ENCODE measurements around the gene NR4A2.

The NR4A2 gene

GRCh38 chr2:156339865-156340264 is 7.3 kb upstream of the NR4A2 start:
- Histone ChIP-seq H3K9ac (no peak overlapping the region), H3K27ac (no peak overlapping the region), H3K4me2 (no peak overlapping the region)

GRCh38 chr2:156339110-156339847 is 6.8 kb upstream of the NR4A2 start:
- H3K9ac ChIP-seq = no peak overlapping the region
- no peak overlapping the region for H3K4me2 ChIP-seq
- no peak overlapping the region for H3K4me3 ChIP-seq (IDR thresholded peaks at IDR 0.05; ENCODE audit: insufficient read depth, low read depth, low read length)
- no peak for TF ChIP-seq CTCF (conservative IDR thresholded peaks at IDR 0.05; ENCODE audit: low read depth, low read length)
- H3K27ac ChIP-seq = no peak overlapping the region
- H2AFZ ChIP-seq (ENCODE audit: low read depth) = no peak overlapping the region
- no peaks in the 10 kb centered on the region for H4K20me1 ChIP-seq (ENCODE audit: insufficient read depth)
- no peaks in the 10 kb centered on the region for H3K27me3 ChIP-seq (ENCODE audit: insufficient read depth, low read depth)
- H3K79me2 ChIP-seq (ENCODE audit: insufficient read depth, low read depth) = no peaks in the 10 kb centered on the region
- no peaks in the 10 kb centered on the region for H3K36me3 ChIP-seq (ENCODE audit: insufficient read depth)
- peaks cover 47% of the 10 kb centered on the region for H3K4me1 ChIP-seq (ENCODE audit: low read depth, poor library complexity, severe bottlenecking)

More at GRCh38 chr2:156339865-156340264, 7.3 kb upstream of the NR4A2 start:
- no peak overlapping the region for H3K4me3 ChIP-seq (IDR thresholded peaks at IDR 0.05; ENCODE audit: insufficient read depth, low read depth, low read length)
- no peaks in the 10 kb centered on the region for H3K36me3 ChIP-seq (ENCODE audit: insufficient read depth)
- no peak for TF ChIP-seq CTCF (conservative IDR thresholded peaks at IDR 0.05; ENCODE audit: low read depth, low read length)
- peaks cover 49% of the 10 kb centered on the region for H3K4me1 ChIP-seq (ENCODE audit: low read depth, poor library complexity, severe bottlenecking)
- no peaks in the 10 kb centered on the region for H3K27me3 ChIP-seq (ENCODE audit: insufficient read depth, low read depth)
- no peaks in the 10 kb centered on the region for H4K20me1 ChIP-seq (ENCODE audit: insufficient read depth)
- H2AFZ ChIP-seq (ENCODE audit: low read depth) = no peak overlapping the region
- no peaks in the 10 kb centered on the region for H3K79me2 ChIP-seq (ENCODE audit: insufficient read depth, low read depth)

GRCh38 chr2:156338578-156338977 is 6.1 kb upstream of the NR4A2 start:
- no peak overlapping the region for H2AFZ ChIP-seq (ENCODE audit: low read depth)
- no peak overlapping the region for H3K4me2 ChIP-seq
- peaks cover 40% of the 10 kb centered on the region for H3K4me1 ChIP-seq (ENCODE audit: low read depth, poor library complexity, severe bottlenecking)
- H3K4me3 ChIP-seq (IDR thresholded peaks at IDR 0.05; ENCODE audit: insufficient read depth, low read depth, low read length) = no peak overlapping the region
- no peak overlapping the region for H3K9ac ChIP-seq
- H3K36me3 ChIP-seq (ENCODE audit: insufficient read depth) = no peaks in the 10 kb centered on the region
- TF ChIP-seq CTCF (conservative IDR thresholded peaks at IDR 0.05; ENCODE audit: low read depth, low read length) = no peak
- no peaks in the 10 kb centered on the region for H4K20me1 ChIP-seq (ENCODE audit: insufficient read depth)
- H3K27ac ChIP-seq = no peak overlapping the region
- H3K27me3 ChIP-seq (ENCODE audit: insufficient read depth, low read depth) = no peaks in the 10 kb centered on the region
- H3K79me2 ChIP-seq (ENCODE audit: insufficient read depth, low read depth) = no peaks in the 10 kb centered on the region

GRCh38 chr2:156334496-156335478 is 2.3 kb upstream of the NR4A2 start:
- Histone ChIP-seq H3K27ac (peak overlapping the region; percentile 39), H4K20me1 (ENCODE audit: insufficient read depth) (no peaks in the 10 kb centered on the region), H3K9ac (peak overlapping the region; percentile 54; the same call in 1 of the 2 replicates), H3K36me3 (ENCODE audit: insufficient read depth) (no peaks in the 10 kb centered on the region), H3K79me2 (ENCODE audit: insufficient read depth, low read depth) (no peaks in the 10 kb centered on the region), H3K4me2 (peak overlapping the region; percentile 91), H3K4me1 (ENCODE audit: low read depth, poor library complexity, severe bottlenecking) (peaks cover 19% of the 10 kb centered on the region), H2AFZ (ENCODE audit: low read depth) (peak overlapping the region; percentile 97), H3K27me3 (ENCODE audit: insufficient read depth, low read depth) (peaks cover 10% of the 10 kb centered on the region; the same call in 1 of the 2 replicates), H3K4me3 (IDR thresholded peaks at IDR 0.05; ENCODE audit: insufficient read depth, low read depth, low read length) (peak overlapping the region; percentile 80)
- TF ChIP-seq CTCF (conservative IDR thresholded peaks at IDR 0.05; ENCODE audit: low read depth, low read length) = no peak

All from KMS-11 (cell line).